NCI-H2196 (cell line): ENCODE measurements around the gene SH3GLB2.
"Not testable (repeated sequence)": the region's sequence is repeated elsewhere in the genome, so short reads cannot be mapped to it uniquely, and the experiment has no call there.

Source experiments
- DNase-seq: peaks from one replicate; lab custom pipeline; 2025; ENCODE audit not compliant: unreplicated experiment; lab: John Stamatoyannopoulos, UW

SH3GLB2 gene

DNA sequence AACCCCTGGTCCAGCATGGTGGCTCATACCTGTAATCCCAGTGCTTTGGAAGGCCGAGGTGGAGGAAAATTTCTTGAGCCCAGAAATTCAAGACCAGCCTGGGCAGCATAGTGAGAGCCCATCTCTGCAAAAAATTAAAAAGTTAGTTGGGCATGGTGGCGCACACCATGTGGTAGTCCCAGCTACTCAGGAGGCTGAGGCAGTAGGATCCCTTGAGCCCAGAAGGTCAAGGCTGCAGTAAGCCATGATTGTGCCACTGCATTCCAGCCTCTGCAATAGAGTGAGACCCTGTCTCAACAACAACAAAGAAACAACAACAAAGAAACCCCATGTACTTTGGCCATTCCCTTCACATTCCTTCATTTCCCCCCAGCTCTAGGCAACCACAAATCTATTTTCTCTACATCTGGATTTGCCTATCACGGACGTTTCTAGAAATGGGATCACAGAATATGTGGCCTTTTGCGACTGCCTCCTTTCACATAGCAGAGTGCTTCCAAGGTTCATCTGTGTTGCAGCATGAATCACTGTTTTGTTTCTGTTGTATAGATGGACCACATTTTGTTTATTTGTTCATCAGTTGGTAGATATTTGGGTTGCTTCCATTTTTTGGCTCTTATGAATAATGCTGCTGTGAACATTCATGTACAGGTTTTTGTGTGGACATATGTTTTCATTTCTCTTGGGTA lies 26.2 kb upstream of the SH3GLB2 start:
- DNase-seq = no peak

DNA sequence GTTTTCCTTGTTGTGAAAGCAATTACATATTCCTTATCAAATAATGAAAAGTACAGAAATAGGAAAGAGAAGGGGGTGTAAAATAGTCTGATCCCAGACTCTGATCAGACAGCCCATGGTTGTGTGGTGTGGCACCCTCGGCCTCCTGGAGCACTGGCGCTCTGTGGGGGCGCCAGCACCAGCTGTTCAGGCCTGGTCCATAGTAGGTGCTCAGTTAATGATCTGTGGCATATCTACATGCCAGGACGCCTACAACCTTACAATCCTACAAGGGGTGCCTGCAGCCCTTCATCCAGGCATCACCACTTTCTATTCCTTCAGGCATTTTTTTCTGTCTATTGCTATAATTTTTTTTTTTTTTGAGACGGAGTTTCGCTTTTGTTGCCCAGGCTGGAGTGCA lies 24.9 kb upstream of the SH3GLB2 start:
- DNase-seq = no peak

DNA sequence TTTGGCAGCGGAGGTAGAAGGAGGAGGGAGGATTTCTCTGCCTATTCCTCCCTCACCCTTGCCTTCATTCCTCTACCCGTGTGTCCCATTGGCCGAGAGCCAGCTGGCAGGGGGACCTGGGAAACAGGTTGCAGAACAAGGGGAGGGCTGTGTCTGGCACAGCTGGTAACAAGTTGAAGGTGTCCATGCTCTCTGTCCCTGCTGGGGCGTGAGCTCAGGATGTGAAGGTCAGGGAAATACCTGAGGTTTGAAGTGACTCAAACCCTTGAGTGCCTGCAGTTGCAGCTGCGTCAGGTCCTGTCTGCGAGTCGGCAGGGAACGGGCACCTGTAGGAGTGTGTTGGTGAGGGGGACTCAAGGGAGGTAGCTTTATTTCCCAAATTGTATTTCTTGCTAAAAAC lies 24.5 kb upstream of the SH3GLB2 start:
- peak; percentile 86 for DNase-seq

- no peak for DNase-seq
Measured at GRCh38 chr9:129042016-129042415, 13.9 kb upstream of the SH3GLB2 start.

- DNase-seq = no peak
Measured at GRCh38 chr9:129040113-129040643, 12.0 kb upstream of the SH3GLB2 start.

GRCh38 chr9:129038109-129038852 lies 10.2 kb upstream of the SH3GLB2 start:
- no peak for DNase-seq

DNA sequence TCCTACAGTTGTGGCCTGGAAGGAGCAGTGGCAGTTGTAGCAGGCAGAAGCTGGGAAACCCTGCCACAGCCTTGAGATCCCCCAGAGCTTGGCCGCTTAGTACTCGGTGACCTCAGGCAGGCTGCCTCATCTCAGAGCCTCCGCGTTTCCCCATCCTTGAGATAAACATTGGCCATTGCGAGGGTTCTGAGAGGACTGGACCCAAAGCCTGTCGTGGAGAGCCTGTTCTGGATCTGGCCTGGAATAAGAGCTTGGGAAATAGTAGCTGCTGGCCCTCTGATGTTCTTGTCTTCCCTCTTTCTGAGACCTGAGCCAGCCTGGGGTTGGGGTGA lies 9.6 kb upstream of the SH3GLB2 start:
- DNase-seq = no peak

DNA sequence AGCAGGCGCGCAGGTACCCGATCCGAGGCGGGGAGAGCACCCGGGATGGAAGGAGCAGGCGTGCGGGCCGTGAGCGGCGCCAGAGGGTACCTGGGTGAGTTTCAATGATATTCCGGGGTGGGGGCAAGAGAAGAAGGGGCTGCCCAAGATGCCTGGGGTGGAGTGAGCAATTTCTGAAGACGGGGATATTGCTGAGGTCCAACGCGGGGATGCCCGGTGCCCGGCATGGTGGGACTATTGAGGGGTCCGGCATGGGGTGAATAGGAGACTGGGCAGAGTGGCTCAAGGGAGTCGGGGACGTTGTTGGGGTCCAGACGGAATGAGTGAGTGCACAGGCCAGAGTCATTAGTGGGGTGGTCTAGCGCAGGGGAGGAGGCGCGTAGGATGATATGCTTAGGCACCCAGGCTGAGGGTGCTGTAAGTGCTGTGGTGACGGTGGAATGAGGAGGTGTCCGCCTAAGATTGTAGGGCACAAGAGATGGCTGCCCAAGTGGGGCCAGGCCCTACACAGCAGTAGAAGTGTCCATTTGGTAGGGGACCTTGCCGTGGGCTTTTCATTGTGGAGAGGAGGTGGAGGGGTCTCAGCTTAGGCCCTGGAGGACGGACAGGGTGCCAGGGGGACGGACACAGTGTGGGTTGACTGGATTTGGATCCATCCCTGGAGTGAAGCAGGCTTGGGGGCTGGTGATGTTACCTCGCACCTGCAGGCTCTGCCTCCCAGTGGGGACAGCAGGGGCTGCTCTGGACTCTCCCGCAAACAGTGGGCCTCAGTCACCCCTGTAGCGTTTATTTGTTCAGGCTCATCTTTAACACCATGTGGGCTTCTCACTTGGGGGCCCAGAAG lies 9.0 kb upstream of the SH3GLB2 start:
- DNase-seq = no peak

- DNase-seq = peak; percentile 98
Measured at GRCh38 chr9:129036241-129036922, 8.3 kb upstream of the SH3GLB2 start, which contains the start of gene MIGA2. TSS of gene MIGA2 (plus strand) at chr9:129036626. CDS start at chr9:129040595, 3,969 bp downstream.

GRCh38 chr9:129035838-129036237 lies 7.7 kb upstream of the SH3GLB2 start:
- not testable (repeated sequence) for DNase-seq

- DNase-seq = no peak
Measured at GRCh38 chr9:129033216-129033615, 5.1 kb upstream of the SH3GLB2 start.

GRCh38 chr9:129032541-129033159 lies 4.5 kb upstream of the SH3GLB2 start:
- no peak for DNase-seq

GRCh38 chr9:129031514-129031913 lies 3.4 kb upstream of the SH3GLB2 start:
- DNase-seq = no peak

GRCh38 chr9:129030191-129030590 lies 2.1 kb upstream of the SH3GLB2 start:
- no peak for DNase-seq

DNA sequence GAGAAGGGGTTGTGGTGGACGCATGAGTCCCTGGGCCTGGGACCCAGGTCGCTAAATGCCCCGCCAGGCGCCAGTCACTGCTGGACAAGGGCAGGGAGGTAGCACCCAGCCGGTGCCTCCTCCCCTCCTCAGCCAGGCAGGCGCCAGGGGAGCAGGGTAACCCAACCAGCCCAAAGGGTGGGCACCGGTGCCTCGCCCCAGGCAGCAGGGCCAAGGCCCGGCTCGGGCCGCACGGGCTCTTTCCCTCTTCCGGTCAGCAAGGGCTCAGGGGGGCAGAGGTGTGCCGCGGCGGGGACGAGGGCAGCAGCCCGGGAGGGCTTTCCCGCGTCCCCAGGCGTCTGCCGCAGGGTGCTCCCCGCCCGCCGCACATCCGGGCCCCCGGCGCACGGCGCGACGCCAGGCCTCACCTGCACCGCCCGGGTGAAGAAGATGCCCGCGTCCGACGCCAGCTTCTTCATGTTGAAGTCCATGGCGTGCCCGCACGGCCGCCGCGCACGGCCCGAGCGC lies 393 bp downstream of the SH3GLB2 start:
- DNase-seq = peak; percentile 79

- DNase-seq = no peak
Measured at GRCh38 chr9:129027224-129027684, 877 bp downstream of the SH3GLB2 start.

- peak; percentile 39 for DNase-seq
Measured at GRCh38 chr9:129026442-129027223, 1.5 kb downstream of the SH3GLB2 start.

DNA sequence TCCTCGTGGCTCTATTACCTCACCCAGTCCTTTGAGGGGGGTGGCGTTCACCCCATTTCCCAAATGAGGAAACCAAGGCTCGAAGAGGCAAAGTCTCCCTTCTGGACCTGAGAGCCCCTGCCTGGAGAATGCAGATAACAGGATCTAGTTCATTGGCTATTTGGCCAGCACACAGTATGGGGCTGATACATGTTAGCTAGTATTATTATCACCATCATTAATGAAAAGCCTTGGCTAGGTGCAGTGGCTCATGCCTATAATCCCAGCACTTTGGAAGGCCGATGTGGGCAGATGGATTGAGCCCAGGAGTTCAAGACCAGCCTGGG lies 4.3 kb downstream of the SH3GLB2 start:
- DNase-seq = no peak
